DLD1 (cell line): Measurements from ENCODE around the gene HSD17B14.
"Not testable (repeated sequence)": the region's sequence is repeated elsewhere in the genome, so short reads cannot be mapped to it uniquely, and the experiment has no call there.

Experiments
- in situ Hi-C: cut with HindIII; loops from 2 replicates; pipeline ENCODE4 v1.10.0; 2017; ENCODE audit warnings: low sequenced_read_pairs

Gene HSD17B14

GRCh38 chr19:48768171-48768753, 68.0 kb downstream of the HSD17B14 start:
- in situ Hi-C loops = not testable (repeated sequence)

GRCh38 chr19:48765816-48766215, 70.5 kb downstream of the HSD17B14 start:
- in situ Hi-C loops = not testable (repeated sequence)
